Activated T-cell treated with anti-CD3 and anti-CD28 coated beads, Interleukin-2, amount 50 U/mL, for 4 hours (primary cell): ENCODE measurements around the gene G3BP2. TPM values are rescaled to one million over a fixed set of nuclear protein-coding genes. Genes with fewer than 3 reads are reported as not detected.
A peak's percentile ranks its signal among the peaks of the same experiment; 100 is the strongest.
"Not testable (repeated sequence)": the region's sequence is repeated elsewhere in the genome, so short reads cannot be mapped to it uniquely, and the experiment has no call there.

ENCODE experiments used
- ATAC-seq, 2 donors: fragments of 200-7000 bp; cut with Tn5 transposase; one replicate each; pipeline ENCODE4 v1.10.0; 2021
- DNase-seq: peaks from one replicate; pipeline ENCODE4 v3.0.0-alpha.2; 2020
- H3K27me3 Mint-ChIP-seq: one replicate; pipeline ENCODE4 v1.8.0; 2021; ENCODE audit warnings: low read depth, mixed read lengths
- H3K36me3 Mint-ChIP-seq: one replicate; pipeline ENCODE4 v1.8.0; 2022; ENCODE audit warnings: mixed read lengths; ENCODE audit not compliant: insufficient read depth
- H3K4me1 Mint-ChIP-seq: one replicate; pipeline ENCODE4 v1.8.0; 2021; ENCODE audit warnings: low read depth, mixed read lengths
- H3K4me3 Mint-ChIP-seq: one replicate; pipeline ENCODE4 v1.8.0; 2021; ENCODE audit warnings: mild to moderate bottlenecking, moderate library complexity, mixed read lengths
- H3K9me3 Mint-ChIP-seq: one replicate; pipeline ENCODE4 v1.8.0; 2021; ENCODE audit warnings: mixed read lengths
- total RNA-seq, 3 donors: library from RNA; stranded (reverse); gene quantifications; one replicate each; pipeline ENCODE4 v1.2.1, GENCODE V29; 2021

The G3BP2 gene
- total RNA-seq, 3 donors from 2014 or later: 177 to 196 (median 189) TPM

DNA sequence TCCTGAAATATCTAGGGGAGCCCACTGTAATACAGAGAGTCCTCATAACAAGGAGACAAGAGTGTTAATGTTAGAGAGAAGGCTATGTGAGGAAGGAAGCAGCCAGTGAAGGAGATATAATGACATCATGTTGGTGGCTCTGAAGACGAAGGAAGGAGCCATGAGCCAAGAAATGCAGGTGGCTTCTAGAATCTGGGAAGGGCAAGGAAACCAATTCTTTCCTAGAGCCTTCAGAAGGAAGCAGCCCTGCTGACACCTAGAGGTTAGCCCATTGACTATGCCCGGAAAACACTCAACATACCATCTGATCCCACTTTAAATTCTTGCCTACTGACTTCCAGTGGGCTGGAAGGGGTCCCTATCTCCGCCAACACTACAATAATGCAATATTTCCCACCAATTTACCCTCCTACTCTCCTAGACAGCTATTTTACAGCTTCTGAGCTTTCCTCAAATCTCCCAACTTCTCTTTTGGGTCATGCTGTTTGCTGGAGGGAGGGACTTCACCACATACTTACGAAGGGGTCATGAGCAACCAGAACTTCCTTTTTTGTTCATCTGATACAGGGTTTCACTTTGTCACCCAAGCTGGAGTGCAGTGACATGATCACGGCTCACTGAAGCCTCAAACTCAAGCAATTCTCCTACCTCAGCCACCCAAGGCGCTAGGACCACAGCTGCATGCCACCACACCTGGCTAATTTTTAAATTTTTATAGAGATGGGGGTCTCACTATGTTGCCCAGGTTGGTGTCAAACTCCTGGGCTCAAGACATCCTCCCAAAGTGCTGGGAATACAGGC lies 25.2 kb upstream of the G3BP2 start:
- Mint-ChIP-seq H3K4me3 (peak overlapping the region; percentile 3), H3K4me1 (peaks cover 35% of the 10 kb centered on the region), H3K9me3 (no peaks in the 10 kb centered on the region), H3K36me3 (peaks cover 4% of the 10 kb centered on the region), H3K27me3 (no peaks in the 10 kb centered on the region)
- no peak for DNase-seq
- peak; percentile 64 to 81 for ATAC-seq

GRCh38 chr4:75696581-75696980 lies 23.4 kb upstream of the G3BP2 start:
- Mint-ChIP-seq H3K36me3 (peaks cover 10% of the 10 kb centered on the region), H3K4me1 (peaks cover 35% of the 10 kb centered on the region), H3K27me3 (no peaks in the 10 kb centered on the region), H3K4me3 (no peak overlapping the region), H3K9me3 (no peaks in the 10 kb centered on the region)
- ATAC-seq (no peak), DNase-seq (no peak)

DNA sequence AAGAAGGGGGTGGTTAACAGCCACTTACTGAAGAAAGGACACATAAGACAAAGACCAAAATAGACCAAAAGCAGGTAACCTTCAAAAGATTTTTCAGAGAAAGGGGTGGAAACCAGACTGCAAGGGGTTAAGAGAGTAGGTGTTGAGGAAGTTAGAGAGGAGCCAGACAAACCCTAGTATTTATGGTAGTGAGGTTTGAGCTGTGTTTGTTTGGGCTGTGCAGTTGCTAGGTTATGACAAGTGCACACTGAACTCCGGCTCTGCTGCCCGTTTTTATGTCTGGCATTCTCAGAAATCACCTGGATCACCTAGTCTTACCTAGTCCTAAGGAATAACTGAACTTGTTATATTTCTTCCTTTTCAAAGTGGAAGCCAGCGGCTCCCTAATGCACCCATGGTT lies 22.9 kb upstream of the G3BP2 start:
- H3K36me3 Mint-ChIP-seq: peaks cover 10% of the 10 kb centered on the region
- no peaks in the 10 kb centered on the region for H3K9me3 Mint-ChIP-seq
- H3K4me1 Mint-ChIP-seq: peaks cover 35% of the 10 kb centered on the region
- no peak for DNase-seq
- no peaks in the 10 kb centered on the region for H3K27me3 Mint-ChIP-seq
- ATAC-seq: peak; percentile 38 to 50
- H3K4me3 Mint-ChIP-seq: no peak overlapping the region

DNA sequence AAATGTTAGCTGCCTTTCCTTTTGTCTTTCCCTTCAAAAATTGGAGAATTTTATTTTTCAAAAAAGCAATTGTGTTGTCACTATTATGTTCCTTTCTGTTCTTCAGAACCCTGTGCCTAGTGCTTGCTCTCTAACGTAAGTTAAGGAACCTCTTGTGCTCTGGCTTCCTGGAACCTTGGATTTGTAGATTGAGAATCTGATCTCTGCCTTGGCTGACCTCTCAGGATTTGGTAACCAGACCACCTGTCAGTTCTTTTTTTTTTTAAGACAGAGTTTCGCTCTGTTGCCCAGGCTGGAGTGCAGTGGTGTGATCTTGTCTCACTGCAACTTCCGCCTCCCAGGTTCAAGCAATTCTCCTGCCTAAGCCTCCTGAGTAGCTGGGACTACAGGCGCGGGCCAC lies 18.9 kb upstream of the G3BP2 start:
- not testable (repeated sequence) for H3K9me3 Mint-ChIP-seq, H3K27me3 Mint-ChIP-seq, H3K4me3 Mint-ChIP-seq, ATAC-seq, DNase-seq
- Mint-ChIP-seq H3K36me3 (peaks cover 10% of the 10 kb centered on the region), H3K4me1 (peaks cover 24% of the 10 kb centered on the region)

GRCh38 chr4:75687125-75687524 lies 13.9 kb upstream of the G3BP2 start:
- DNase-seq, ATAC-seq, H3K9me3 Mint-ChIP-seq, H3K27me3 Mint-ChIP-seq, H3K4me3 Mint-ChIP-seq, H3K36me3 Mint-ChIP-seq: not testable (repeated sequence)
- peaks cover 33% of the 10 kb centered on the region for H3K4me1 Mint-ChIP-seq

- Mint-ChIP-seq H3K9me3 (no peaks in the 10 kb centered on the region), H3K4me1 (peaks cover 33% of the 10 kb centered on the region), H3K4me3 (no peak overlapping the region), H3K36me3 (no peaks in the 10 kb centered on the region), H3K27me3 (no peaks in the 10 kb centered on the region)
- DNase-seq: peak; percentile 32
- ATAC-seq: peak; percentile 81 to 88
Measured at GRCh38 chr4:75686346-75686745, 13.1 kb upstream of the G3BP2 start.

GRCh38 chr4:75685546-75686189 lies 12.5 kb upstream of the G3BP2 start:
- Mint-ChIP-seq H3K27me3 (no peaks in the 10 kb centered on the region), H3K36me3 (no peaks in the 10 kb centered on the region), H3K4me1 (peaks cover 33% of the 10 kb centered on the region), H3K4me3 (no peak overlapping the region), H3K9me3 (no peaks in the 10 kb centered on the region)
- no peak for ATAC-seq
- DNase-seq: no peak

GRCh38 chr4:75683482-75684155 lies 10.4 kb upstream of the G3BP2 start:
- no peak for ATAC-seq
- Mint-ChIP-seq H3K27me3 (no peaks in the 10 kb centered on the region), H3K9me3 (no peaks in the 10 kb centered on the region), H3K4me3 (no peak overlapping the region), H3K36me3 (no peaks in the 10 kb centered on the region), H3K4me1 (peaks cover 33% of the 10 kb centered on the region)
- no peak for DNase-seq

- no peak for DNase-seq
- no peak for ATAC-seq
- Mint-ChIP-seq H3K4me1 (peaks cover 12% of the 10 kb centered on the region), H3K27me3 (no peaks in the 10 kb centered on the region), H3K4me3 (no peak overlapping the region), H3K9me3 (no peaks in the 10 kb centered on the region), H3K36me3 (no peaks in the 10 kb centered on the region)
Measured at GRCh38 chr4:75679876-75680575, 6.8 kb upstream of the G3BP2 start.

DNA sequence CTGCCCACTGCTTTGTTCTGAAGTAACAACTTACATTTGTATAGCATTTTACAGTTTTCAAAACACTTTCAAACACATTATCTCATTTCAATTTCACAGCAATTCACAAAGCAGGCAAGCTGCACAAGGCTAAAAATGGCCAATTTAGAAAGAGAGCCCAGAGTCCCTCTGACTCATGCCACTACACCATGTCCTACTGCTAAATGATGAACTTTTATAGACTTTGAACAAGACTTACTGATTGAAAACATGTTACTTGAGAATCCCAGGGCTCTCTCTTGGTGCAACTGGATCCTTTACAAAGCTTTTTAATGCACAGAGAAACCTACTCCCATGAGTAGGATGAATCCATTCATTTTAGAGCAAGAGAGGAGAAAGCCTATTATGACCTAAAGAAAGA lies 5.8 kb upstream of the G3BP2 start:
- Mint-ChIP-seq H3K36me3 (no peaks in the 10 kb centered on the region), H3K9me3 (no peaks in the 10 kb centered on the region), H3K4me3 (no peak overlapping the region), H3K27me3 (no peaks in the 10 kb centered on the region), H3K4me1 (peaks cover 15% of the 10 kb centered on the region)
- ATAC-seq (no peak), DNase-seq (no peak)

DNA sequence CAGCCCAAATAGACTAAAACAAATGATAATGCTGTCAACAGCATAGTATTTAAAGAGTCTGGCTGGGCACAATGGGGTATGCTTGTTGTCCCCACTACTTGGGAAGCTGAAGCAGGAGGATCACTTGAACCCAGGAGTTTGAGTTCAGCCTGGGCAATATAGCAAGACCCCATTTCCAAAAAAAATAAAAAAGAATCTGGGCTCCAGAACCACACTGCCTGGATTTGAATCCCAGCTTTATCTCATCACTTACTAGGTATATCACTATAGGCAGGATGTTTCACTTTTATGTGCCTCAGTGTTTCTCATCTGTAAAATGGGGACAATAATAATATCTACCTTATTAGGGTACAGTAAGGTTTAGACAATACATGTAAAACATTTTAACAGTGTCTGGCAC lies 5.3 kb upstream of the G3BP2 start:
- no peak for ATAC-seq
- Mint-ChIP-seq H3K36me3 (no peaks in the 10 kb centered on the region), H3K27me3 (no peaks in the 10 kb centered on the region)

DNA sequence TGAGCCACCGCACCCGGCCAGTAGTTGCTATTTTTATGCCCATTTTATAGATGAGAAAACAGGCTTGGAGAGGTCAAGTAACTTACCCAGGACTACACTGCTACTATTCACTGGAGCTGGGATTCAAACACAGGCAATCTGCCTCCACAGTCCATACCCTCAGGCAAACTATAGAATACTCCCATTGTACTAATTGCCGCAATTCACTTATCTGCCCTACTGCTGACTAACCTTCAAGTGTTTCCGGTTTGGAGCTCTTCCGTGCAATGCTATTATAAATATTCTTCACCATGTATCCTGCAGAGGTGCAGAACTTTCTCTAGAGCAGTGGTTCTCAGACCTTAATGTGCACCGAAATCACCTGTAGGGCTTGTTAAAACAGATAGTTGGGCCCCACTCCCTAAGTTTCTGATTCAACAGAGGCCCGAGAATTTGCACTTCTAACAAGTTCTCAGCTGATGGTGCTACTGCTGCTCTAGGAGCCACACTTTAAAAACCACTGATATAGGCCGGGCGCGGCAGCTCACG lies 1.9 kb upstream of the G3BP2 start:
- H3K4me1 Mint-ChIP-seq: peaks cover 27% of the 10 kb centered on the region
- ATAC-seq: no peak
- DNase-seq: no peak
- H3K4me3 Mint-ChIP-seq: no peak overlapping the region
- peaks cover 2% of the 10 kb centered on the region for H3K36me3 Mint-ChIP-seq
- H3K27me3 Mint-ChIP-seq: no peaks in the 10 kb centered on the region
- H3K9me3 Mint-ChIP-seq: no peaks in the 10 kb centered on the region

More for the DNA sequence above, 5.3 kb upstream of the G3BP2 start:
- peaks cover 17% of the 10 kb centered on the region for H3K4me1 Mint-ChIP-seq
- DNase-seq: no peak
- no peaks in the 10 kb centered on the region for H3K9me3 Mint-ChIP-seq
- H3K4me3 Mint-ChIP-seq: no peak overlapping the region

DNA sequence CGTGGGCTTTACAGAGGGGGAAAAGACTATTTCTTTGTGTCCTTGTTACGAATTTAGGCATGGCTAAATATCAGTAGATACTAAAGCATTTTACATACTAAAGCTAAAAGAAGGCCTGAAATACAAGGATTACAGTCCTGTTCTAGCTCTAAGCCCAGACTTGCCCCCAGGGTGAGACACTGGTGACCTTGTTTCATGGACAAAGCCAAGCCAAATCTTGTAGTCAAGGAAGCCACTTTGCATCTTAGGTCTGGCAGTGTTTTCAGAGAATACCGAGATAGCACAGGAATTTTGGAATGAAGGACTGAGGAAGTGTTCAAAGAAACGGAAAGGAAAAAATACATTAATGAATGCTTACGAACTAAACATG lies 733 bp upstream of the G3BP2 start:
- H3K4me1 Mint-ChIP-seq: peaks cover 37% of the 10 kb centered on the region
- DNase-seq (no peak), ATAC-seq (no peak)
- H3K27me3 Mint-ChIP-seq: no peaks in the 10 kb centered on the region
- H3K9me3 Mint-ChIP-seq: no peaks in the 10 kb centered on the region
- peak overlapping the region; percentile 100 for H3K4me3 Mint-ChIP-seq
- H3K36me3 Mint-ChIP-seq: peaks cover 2% of the 10 kb centered on the region

- no peaks in the 10 kb centered on the region for H3K27me3 Mint-ChIP-seq
- peak overlapping the region; percentile 100 for H3K4me3 Mint-ChIP-seq
- H3K36me3 Mint-ChIP-seq: peaks cover 2% of the 10 kb centered on the region
- DNase-seq (peak; percentile 73), ATAC-seq (peak; percentile 37 to 49)
- H3K4me1 Mint-ChIP-seq: peaks cover 51% of the 10 kb centered on the region
- H3K9me3 Mint-ChIP-seq: no peaks in the 10 kb centered on the region
Measured at GRCh38 chr4:75672461-75673026, 667 bp downstream of the G3BP2 start.
